Panc1 (cell line): ENCODE measurements around the gene LDLRAD4. TPM values are rescaled to one million over a fixed set of nuclear protein-coding genes. Genes with fewer than 3 reads are reported as not detected.

Experiments
- ATAC-seq: fragments of 200-7000 bp; cut with Tn5 transposase; 2 replicates; pipeline ENCODE4 v1.9.1; 2020; ENCODE audit warnings: mild to moderate bottlenecking, moderate library complexity
- BruUV-seq: library from RNA; stranded (reverse); fragments of 400-500 nt; replicated peaks from 2 replicates; lab custom pipeline; 2021; lab: Mats Ljungman, UMichigan
- CTCF ChIA-PET: fragments of 300-600 bp; sonication (Branson Sonifier 250); formaldehyde crosslinking; loops from one replicate; lab custom pipeline; 2022; ENCODE audit warnings: antibody characterized with exemption; lab: Charles Lee
- POLR2A ChIA-PET: fragments of 300-600 bp; sonication (Branson Sonifier 250); formaldehyde crosslinking; loops from one replicate; lab custom pipeline; 2022; ENCODE audit warnings: antibody characterized with exemption; lab: Charles Lee
- DNase-seq: peaks from one replicate; pipeline ENCODE4 v3.0.0-alpha.2; 2010; ENCODE audit warnings: low read depth, low spot score
- H3K27ac ChIP-seq: 2 replicates; pipeline ENCODE4 v1.5.1; 2011; ENCODE audit warnings: mild to moderate bottlenecking, low read length, inconsistent platforms
- H3K27me3 ChIP-seq: fragments of 200-500 bp; sonication (Bioruptor generic); 2 replicates; pipeline ENCODE4 v1.6.0; 2014; ENCODE audit warnings: low read length, inconsistent platforms; ENCODE audit not compliant: control insufficient read depth, insufficient read depth
- H3K36me3 ChIP-seq: fragments of 200-500 bp; sonication (Bioruptor generic); 2 replicates; pipeline ENCODE4 v1.5.1; 2014; ENCODE audit warnings: inconsistent platforms, mild to moderate bottlenecking, low read length, moderate library complexity; ENCODE audit not compliant: control insufficient read depth, insufficient read depth
- H3K4me1 ChIP-seq: 2 replicates; pipeline ENCODE4 v1.5.1; 2011; ENCODE audit warnings: inconsistent platforms, mild to moderate bottlenecking, low read length, moderate library complexity; ENCODE audit not compliant: control insufficient read depth, insufficient read depth
- H3K4me3 ChIP-seq, 2 experiments: 2 replicates each; pipeline ENCODE4 v1.5.1; 2011 to 2012; ENCODE audit warnings: low read depth in 2 of 2, low read length in 2 of 2, mild to moderate bottlenecking in 2 of 2, inconsistent platforms in 1 of 2, moderate library complexity in 1 of 2
- H3K9me3 ChIP-seq: fragments of 200-500 bp; sonication (Bioruptor generic); 2 replicates; pipeline ENCODE4 v1.5.1; 2014; ENCODE audit warnings: low read depth, mild to moderate bottlenecking, inconsistent platforms, low read length, moderate library complexity; ENCODE audit not compliant: control insufficient read depth, insufficient read depth
- CTCF ChIP-seq: fragments of 450-650 bp; IDR thresholded peaks from 2 replicates; pipeline ENCODE4 v1.5.1; 2017; ENCODE audit warnings: mild to moderate bottlenecking
- POLR2AphosphoS5 ChIP-seq: IDR thresholded peaks from 2 replicates; pipeline ENCODE4 v1.6.1; 2012; ENCODE audit warnings: mild to moderate bottlenecking, low read depth, low read length, moderate library complexity
- REST ChIP-seq, 2 experiments: IDR thresholded peaks; 2 replicates each; pipeline ENCODE4 v1.6.1; 2011 to 2012; ENCODE audit warnings: low read depth in 2 of 2, control low read depth in 1 of 2, low read length in 1 of 2, mild to moderate bottlenecking in 1 of 2, moderate library complexity in 1 of 2; ENCODE audit not compliant: insufficient read depth in 1 of 2
- SIN3A ChIP-seq: IDR thresholded peaks from 2 replicates; pipeline ENCODE4 v1.6.1; 2012; ENCODE audit warnings: low read depth, mild to moderate bottlenecking, low read length, moderate library complexity, borderline replicate concordance; ENCODE audit not compliant: insufficient read depth
- TCF7L2 ChIP-seq: IDR thresholded peaks from 2 replicates; pipeline ENCODE4 v1.6.1; 2011; ENCODE audit warnings: mild to moderate bottlenecking, low read depth, low read length, inconsistent platforms
- in situ Hi-C: cut with HindIII; loops from 2 replicates; pipeline ENCODE4 v1.10.0; 2016; ENCODE audit warnings: low sequenced_read_pairs, low pct_unique_long_range_greater_than_20kb
- intact Hi-C: fragments of 100-400 bp; cut with micrococcal nuclease; formaldehyde crosslinking; loops from one replicate; pipeline ENCODE4 v1.10.0; 2022; ENCODE audit not compliant: unreplicated experiment
- total RNA-seq: library from RNA; stranded (reverse); gene quantifications from one replicate; pipeline ENCODE4 v1.2.1, GENCODE V29; 2021; ENCODE audit not compliant: unreplicated experiment

Gene LDLRAD4
- total RNA-seq, 1 experiment from 2014 or later, result 0.28 TPM

- TF ChIP-seq SIN3A (no peak), CTCF (no peak), REST (IDR thresholded peaks at IDR 0.05; ENCODE audit: insufficient read depth in 1 of 2, low read depth in 2 of 2, low read length in 1 of 2) (no peak), POLR2AphosphoS5 (no peak), TCF7L2 (no peak)
- Histone ChIP-seq H3K9me3 (no peaks in the 10 kb centered on the region), H3K4me1 (no peaks in the 10 kb centered on the region), H3K27ac (no peak overlapping the region), H3K27me3 (no peaks in the 10 kb centered on the region), H3K4me3 (no peak overlapping the region), H3K36me3 (no peaks in the 10 kb centered on the region)
- intact Hi-C loops (no loop called here), in situ Hi-C loops (no loop called here)
- no peak for ATAC-seq
- DNase-seq, result no peak
- CTCF ChIA-PET, result interaction anchor here (0.7 kb wide), 1 partner anchor 150 kb away, joined by 4 read pairs; no protein-coding TSS in a partner anchor
- POLR2A ChIA-PET, result no interaction called here
- no TSS peak for BruUV-seq
These were observed 99.2 kb downstream of the LDLRAD4 start for GRCh38 chr18:13317801-13318200.

GRCh38 chr18:13318731-13319501 is 100.4 kb downstream of the LDLRAD4 start:
- intact Hi-C loops, result no loop called here
- no peaks in the 10 kb centered on the region for H3K4me1 ChIP-seq
- in situ Hi-C loops, result no loop called here
- no peak for ATAC-seq
- CTCF ChIA-PET, result interaction anchor here (0.7 kb wide), 1 partner anchor 151 kb away, joined by 4 read pairs; no protein-coding TSS in a partner anchor
- no peak overlapping the region for H3K4me3 ChIP-seq
- no peaks in the 10 kb centered on the region for H3K36me3 ChIP-seq
- no TSS peak for BruUV-seq
- no peak for DNase-seq
- no peak overlapping the region for H3K27ac ChIP-seq
- no peaks in the 10 kb centered on the region for H3K9me3 ChIP-seq
- TF ChIP-seq SIN3A (no peak), CTCF (no peak), POLR2AphosphoS5 (no peak), TCF7L2 (no peak), REST (IDR thresholded peaks at IDR 0.05; ENCODE audit: insufficient read depth in 1 of 2, low read depth in 2 of 2, low read length in 1 of 2) (no peak)
- POLR2A ChIA-PET, result no interaction called here
- H3K27me3 ChIP-seq, result no peaks in the 10 kb centered on the region
